Stimulated activated CD8-positive, alpha-beta memory T cell treated with anti-CD3 and anti-CD28 coated beads, Interleukin-15, amount 100 ng/mL, for 48 hours (primary cell): Measurements from ENCODE around the gene CD58.

Experiments used
- DNase-seq, 2 donors: peaks; one replicate each; pipeline ENCODE4 v3.0.0-alpha.2; 2020; ENCODE audit warnings: low read depth in 2 of 2

CD58 gene

DNA sequence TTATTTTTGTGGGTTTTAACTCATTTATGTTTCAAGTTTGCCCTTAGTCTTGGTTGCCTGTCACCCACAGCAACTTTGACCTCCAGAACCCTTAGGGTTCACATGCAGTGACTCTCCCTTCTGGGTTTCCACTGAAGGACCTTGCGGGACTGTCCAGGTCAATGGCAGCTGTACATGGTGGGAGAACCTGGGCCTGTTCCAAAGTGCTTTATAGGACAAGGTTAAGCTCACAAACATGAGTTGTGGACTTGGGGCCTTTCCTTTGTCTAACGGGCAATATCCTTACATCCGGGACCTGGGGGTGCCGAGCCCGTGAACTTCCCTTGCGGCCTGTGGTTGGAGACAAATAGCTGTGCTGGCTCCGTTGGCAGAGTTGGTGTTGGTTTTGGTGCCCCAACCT lies 77.8 kb downstream of the CD58 start:
- no peak for DNase-seq

- DNase-seq = no peak
Observed at GRCh38 chr1:116492358-116492811, 78.4 kb downstream of the CD58 start.

DNA sequence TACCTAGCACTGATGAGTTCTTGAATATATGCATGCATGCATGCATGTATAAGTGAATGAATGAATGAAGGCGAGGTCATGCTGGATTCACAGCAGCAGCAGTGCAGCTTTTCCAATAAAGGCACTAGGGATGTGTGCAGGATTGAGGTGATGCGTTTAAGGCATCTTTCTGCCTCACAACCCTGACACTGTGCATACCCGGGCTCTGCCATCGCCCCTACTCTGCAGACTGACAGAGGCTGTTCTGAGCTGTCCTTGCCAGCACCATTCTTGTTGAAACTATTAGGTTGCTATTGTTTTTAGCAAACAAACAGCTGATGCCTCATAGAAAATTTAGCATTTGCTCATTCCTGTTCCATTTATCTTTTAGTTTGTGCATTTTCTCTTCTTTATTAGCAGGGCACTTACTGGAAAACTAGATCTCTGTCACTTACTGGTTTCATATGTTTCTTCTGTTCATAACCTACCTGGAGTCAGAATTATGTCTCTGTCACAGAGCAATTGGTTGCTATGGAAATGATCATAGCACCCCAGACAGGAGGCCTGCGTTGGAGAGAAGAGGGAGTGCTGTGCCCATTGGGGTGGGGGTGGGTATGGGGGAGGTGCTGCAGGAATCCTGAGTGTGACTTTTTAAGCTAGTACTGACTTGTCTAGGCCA lies 79.0 kb downstream of the CD58 start:
- DNase-seq = no peak

GRCh38 chr1:116490588-116490987 lies 80.2 kb downstream of the CD58 start:
- no peak for DNase-seq

GRCh38 chr1:116489231-116489697 lies 81.6 kb downstream of the CD58 start:
- no peak for DNase-seq

DNA sequence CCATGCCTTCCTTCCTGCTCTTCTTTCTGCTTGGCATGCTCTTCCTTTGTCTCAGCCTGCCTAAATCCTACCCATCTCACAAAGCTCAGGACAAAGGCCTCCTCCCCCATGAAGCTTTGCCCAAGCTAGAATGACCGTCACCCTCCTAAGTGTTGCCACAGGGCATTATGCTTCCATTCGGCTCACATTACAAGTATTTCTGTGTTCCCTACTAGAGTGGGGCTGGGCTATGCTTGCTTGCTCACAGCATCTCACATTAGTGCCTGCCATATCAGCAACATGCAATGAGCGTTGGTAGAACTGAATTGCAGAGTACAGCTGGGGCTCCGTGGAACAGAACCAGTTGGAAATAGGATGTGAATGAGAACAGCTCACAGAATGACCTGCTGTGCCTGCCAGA lies 82.8 kb downstream of the CD58 start:
- no peak for DNase-seq

DNA sequence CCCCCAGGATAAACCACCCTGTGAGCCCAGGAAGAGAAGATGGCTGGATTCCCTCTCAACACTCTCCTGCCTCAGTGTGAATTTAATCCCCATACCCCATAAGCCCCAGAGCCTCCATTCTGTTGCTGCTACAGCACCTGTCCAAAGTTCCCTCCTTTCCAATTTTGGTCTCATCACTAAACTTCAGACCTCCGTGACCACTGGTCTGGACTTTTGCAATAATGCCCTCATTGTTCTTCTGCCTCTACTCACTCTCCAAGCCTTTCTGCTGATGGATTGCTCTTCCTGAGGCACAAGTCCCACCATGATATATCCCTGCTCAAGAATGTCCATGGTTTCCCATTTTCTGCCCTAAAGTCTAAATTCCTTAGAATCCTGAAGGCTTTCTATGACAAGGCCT lies 83.2 kb downstream of the CD58 start:
- no peak for DNase-seq

GRCh38 chr1:116487031-116487430 lies 83.8 kb downstream of the CD58 start:
- DNase-seq = no peak

DNA sequence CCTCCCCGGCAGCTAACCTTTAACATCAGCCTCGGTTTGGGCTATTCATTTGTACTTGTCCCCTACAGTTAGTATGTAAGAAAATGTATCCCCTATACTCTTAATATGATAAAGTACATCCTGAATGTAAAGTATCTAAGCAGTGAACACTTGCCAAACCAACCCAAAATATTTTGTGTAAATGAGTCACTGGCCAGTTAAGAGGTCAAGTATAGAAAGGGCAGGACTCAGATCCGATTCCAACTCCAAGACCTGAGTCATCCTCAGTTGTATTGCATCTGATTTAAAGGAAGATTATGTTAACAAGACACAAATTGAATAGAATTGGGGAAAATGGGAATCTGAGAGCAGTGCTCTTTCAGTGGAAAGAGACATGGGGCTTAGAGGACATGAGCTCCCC lies 84.4 kb downstream of the CD58 start:
- DNase-seq = no peak

DNA sequence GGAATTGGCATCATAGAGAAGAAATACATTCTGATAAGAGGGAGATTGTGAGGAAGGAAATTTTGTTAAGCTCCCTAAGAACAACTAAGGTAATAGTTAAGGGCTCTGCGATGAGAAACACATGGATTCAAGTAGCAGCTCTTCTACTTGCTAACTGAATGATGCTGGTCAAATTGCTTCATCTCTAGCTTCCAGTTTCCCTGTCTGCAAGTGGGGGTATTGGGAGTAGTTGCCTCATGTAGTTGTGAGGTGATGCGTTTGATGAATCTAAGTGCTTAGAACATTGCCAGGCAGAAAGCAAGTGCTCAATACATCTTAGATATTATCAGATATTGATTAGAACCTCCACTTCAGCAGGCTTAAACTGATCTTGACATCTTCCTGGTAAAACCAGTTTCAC lies 84.8 kb downstream of the CD58 start:
- DNase-seq = no peak

- peak; percentile 73 to 74 for DNase-seq
Observed at GRCh38 chr1:116485071-116485735, 85.6 kb downstream of the CD58 start.

- DNase-seq = no peak
Observed at GRCh38 chr1:116483481-116484309, 87.1 kb downstream of the CD58 start.

GRCh38 chr1:116482490-116482889 lies 88.3 kb downstream of the CD58 start:
- no peak for DNase-seq

- DNase-seq = no peak
Observed at GRCh38 chr1:116481934-116482333, 88.9 kb downstream of the CD58 start.

DNA sequence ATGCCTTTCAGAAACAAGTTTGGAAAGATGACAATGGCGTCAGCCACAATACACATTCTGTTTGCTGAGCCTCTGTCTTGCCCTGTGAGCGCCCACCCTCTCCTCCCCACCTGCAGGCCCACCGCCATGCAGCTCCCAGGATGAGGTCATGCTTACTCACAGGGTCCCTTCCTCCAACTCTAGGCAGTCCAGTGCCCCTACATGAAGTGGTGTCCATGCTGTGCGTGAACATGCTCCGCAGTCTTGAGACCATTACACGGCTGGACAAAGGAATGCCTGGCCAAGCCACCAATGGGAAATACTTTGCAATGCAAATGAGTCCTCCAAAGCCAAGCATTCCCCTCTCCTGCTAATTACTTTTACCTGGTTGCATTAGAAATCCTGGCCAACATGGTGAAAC lies 92.2 kb downstream of the CD58 start:
- no peak for DNase-seq

DNA sequence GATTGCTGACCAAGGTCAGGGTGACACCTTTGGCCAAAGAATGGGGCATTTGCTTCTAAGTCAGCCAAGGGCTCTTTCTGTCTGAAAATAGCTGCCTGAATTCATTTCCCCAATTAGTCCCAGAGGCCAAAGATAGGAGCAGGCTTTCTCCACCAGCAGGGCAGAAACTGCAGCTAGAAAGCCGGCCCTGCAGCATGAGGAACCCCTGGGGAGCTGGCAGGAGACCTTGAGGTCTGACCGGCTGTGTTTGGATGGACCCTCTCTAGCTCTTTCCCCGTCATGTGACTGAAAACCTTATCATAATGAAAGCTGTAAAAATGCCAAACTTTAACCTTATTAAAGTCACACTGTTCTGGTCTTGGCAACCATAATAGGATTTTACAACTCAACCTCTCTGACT lies 93.4 kb downstream of the CD58 start:
- DNase-seq = no peak

DNA sequence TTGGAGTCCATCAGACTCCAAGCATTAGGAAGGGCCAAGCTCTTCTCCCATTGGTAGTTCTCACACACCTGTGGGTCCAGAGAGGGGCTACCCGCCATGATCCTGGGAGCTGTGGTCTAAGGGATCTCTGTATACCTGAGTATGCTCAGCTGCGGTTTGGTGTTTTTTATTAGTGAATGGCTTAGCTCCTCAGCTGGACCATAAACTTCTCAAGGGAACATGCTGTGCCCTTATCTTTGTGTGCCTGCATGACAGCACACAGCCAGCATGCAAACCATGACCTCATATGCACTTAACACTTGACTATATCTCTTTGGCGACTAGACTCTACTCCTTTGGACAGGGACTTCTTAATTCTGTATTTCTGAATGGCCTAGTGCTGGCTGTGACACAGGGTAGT lies 94.5 kb downstream of the CD58 start:
- no peak for DNase-seq

- no peak for DNase-seq
Observed at GRCh38 chr1:116475850-116476218, 95.0 kb downstream of the CD58 start.

- DNase-seq = no peak
Observed at GRCh38 chr1:116474921-116475849, 95.6 kb downstream of the CD58 start.

DNA sequence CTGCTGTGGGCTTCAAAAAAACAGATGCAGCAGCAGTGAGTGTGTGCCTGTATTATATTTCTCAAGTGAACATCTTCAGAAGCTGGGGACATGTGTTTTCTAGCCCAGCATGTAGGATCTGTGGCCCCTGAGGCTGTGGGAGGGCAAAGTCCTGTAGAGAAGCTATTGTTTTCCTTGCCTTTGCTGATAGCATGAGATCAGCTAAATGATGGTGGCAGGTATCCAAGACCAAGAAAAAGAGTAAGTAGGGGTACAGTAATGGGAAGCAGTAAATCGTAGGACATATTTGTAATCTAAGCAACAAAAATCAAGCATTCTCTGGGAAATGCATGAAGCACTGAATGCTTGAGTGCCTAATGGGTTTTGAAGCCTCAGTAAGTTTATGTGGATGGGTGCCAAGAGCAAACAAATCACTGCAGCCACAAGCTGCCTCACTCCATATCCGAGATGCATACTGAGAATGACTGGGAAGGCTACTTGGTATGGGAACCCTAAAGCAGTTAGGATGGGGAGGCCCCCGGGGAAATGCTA lies 98.3 kb downstream of the CD58 start:
- DNase-seq = no peak

- no peak for DNase-seq
Observed at GRCh38 chr1:116471241-116471640, 99.6 kb downstream of the CD58 start.
